Measurements from ENCODE around the gene VTI1A. TPM values are rescaled to one million over a fixed set of nuclear protein-coding genes. Genes with fewer than 3 reads are reported as not detected.

The VTI1A gene
- total RNA-seq, 3 donors from 2014 or later = 36.2 to 55.9 (median 44.4) TPM

- no peak for ATAC-seq
- no peak for DNase-seq
- H3K9me3 ChIP-seq = no peaks in the 10 kb centered on the region
- intact Hi-C loops (cut with DNase I, micrococcal nuclease) = no loop called here
- no peaks in the 10 kb centered on the region for H3K36me3 ChIP-seq (ENCODE audit: low read depth)
- no peaks in the 10 kb centered on the region for H3K4me1 ChIP-seq (ENCODE audit: low read depth)
- no peak for TF ChIP-seq CTCF (IDR thresholded peaks at IDR 0.05)
- H3K4me3 ChIP-seq = no peak overlapping the region
Observed at GRCh38 chr10:112658900-112659638, 212.1 kb downstream of the VTI1A start.

GRCh38 chr10:112663234-112664125 lies 216.5 kb downstream of the VTI1A start:
- intact Hi-C loops (cut with DNase I, micrococcal nuclease) = no loop called here
- DNase-seq (no peak), ATAC-seq (no peak)
- no peak for TF ChIP-seq CTCF (IDR thresholded peaks at IDR 0.05)
- H3K4me3 ChIP-seq = no peak overlapping the region
- no peaks in the 10 kb centered on the region for H3K4me1 ChIP-seq (ENCODE audit: low read depth)
- H3K36me3 ChIP-seq (ENCODE audit: low read depth) = no peaks in the 10 kb centered on the region
- H3K9me3 ChIP-seq = no peaks in the 10 kb centered on the region

GRCh38 chr10:112666094-112666493 lies 219.1 kb downstream of the VTI1A start:
- Histone ChIP-seq H3K4me1 (ENCODE audit: low read depth) (no peaks in the 10 kb centered on the region), H3K9me3 (no peaks in the 10 kb centered on the region), H3K36me3 (ENCODE audit: low read depth) (no peaks in the 10 kb centered on the region), H3K4me3 (no peak overlapping the region)
- no peak for TF ChIP-seq CTCF (IDR thresholded peaks at IDR 0.05)
- intact Hi-C loops (cut with DNase I, micrococcal nuclease) = no loop called here
- DNase-seq = no peak
- no peak for ATAC-seq

- intact Hi-C loops (cut with DNase I, micrococcal nuclease) = no loop called here
- no peak for DNase-seq
- Histone ChIP-seq H3K36me3 (ENCODE audit: low read depth) (no peaks in the 10 kb centered on the region), H3K4me1 (ENCODE audit: low read depth) (no peaks in the 10 kb centered on the region), H3K9me3 (no peaks in the 10 kb centered on the region), H3K4me3 (no peak overlapping the region)
- no peak for ATAC-seq
- TF ChIP-seq CTCF (IDR thresholded peaks at IDR 0.05) = no peak
Observed at GRCh38 chr10:112669989-112670388, 223.0 kb downstream of the VTI1A start.

- Histone ChIP-seq H3K36me3 (ENCODE audit: low read depth) (no peaks in the 10 kb centered on the region), H3K4me3 (no peak overlapping the region), H3K9me3 (no peaks in the 10 kb centered on the region), H3K4me1 (ENCODE audit: low read depth) (no peaks in the 10 kb centered on the region)
- DNase-seq = no peak
- no peak for TF ChIP-seq CTCF (IDR thresholded peaks at IDR 0.05)
- no peak for ATAC-seq
- intact Hi-C loops (cut with DNase I, micrococcal nuclease) = no loop called here
Observed at GRCh38 chr10:112671743-112672142, 224.7 kb downstream of the VTI1A start.
